GM18867 (cell line): ENCODE results near the gene PSORS1C1.
"Not testable (repeated sequence)": the region's sequence is repeated elsewhere in the genome, so short reads cannot be mapped to it uniquely, and the experiment has no call there.

Experiments
- ATAC-seq: cut with Tn5 transposase; IDR thresholded peaks from one replicate; pipeline ENCODE4 v1.9.1; 2021; ENCODE audit warnings: mild to moderate bottlenecking, moderate library complexity; ENCODE audit not compliant: unreplicated experiment

Gene PSORS1C1

GRCh38 chr6:31172973-31173384 is 58.4 kb downstream of the PSORS1C1 start:
- ATAC-seq: no peak

- no peak for ATAC-seq
Measured at GRCh38 chr6:31173406-31173805, 58.8 kb downstream of the PSORS1C1 start.

- ATAC-seq: no peak
Measured at GRCh38 chr6:31174378-31174777, 59.8 kb downstream of the PSORS1C1 start.

- no peak for ATAC-seq
Measured at GRCh38 chr6:31175971-31176370, 61.4 kb downstream of the PSORS1C1 start.

GRCh38 chr6:31178143-31179041 is 63.8 kb downstream of the PSORS1C1 start:
- ATAC-seq: no peak

GRCh38 chr6:31179042-31179386 is 64.4 kb downstream of the PSORS1C1 start:
- no peak for ATAC-seq

GRCh38 chr6:31179896-31180295 is 65.3 kb downstream of the PSORS1C1 start:
- no peak for ATAC-seq

GRCh38 chr6:31180500-31180899 is 65.9 kb downstream of the PSORS1C1 start:
- ATAC-seq: no peak

GRCh38 chr6:31183287-31183686 is 68.7 kb downstream of the PSORS1C1 start:
- not testable (repeated sequence) for ATAC-seq

- ATAC-seq: not testable (repeated sequence)
Measured at GRCh38 chr6:31183859-31184258, 69.3 kb downstream of the PSORS1C1 start.

- ATAC-seq: not testable (repeated sequence)
Measured at GRCh38 chr6:31185695-31186051, 71.1 kb downstream of the PSORS1C1 start.

- ATAC-seq: no peak
Measured at GRCh38 chr6:31186052-31186734, 71.6 kb downstream of the PSORS1C1 start.

- ATAC-seq: no peak
Measured at GRCh38 chr6:31187780-31188194, 73.2 kb downstream of the PSORS1C1 start.

GRCh38 chr6:31189223-31189622 is 74.6 kb downstream of the PSORS1C1 start:
- ATAC-seq: not testable (repeated sequence)
